Trophoblast cell (in vitro differentiated cells and primary cell): ENCODE measurements around the gene SHROOM3.

Source experiments
- DNase-seq, 2 donors: peaks; one replicate each; pipeline ENCODE4 v3.0.0-alpha.2; 2016
- H2AFZ ChIP-seq: 2 replicates; pipeline ENCODE4 v1.6.1; 2013; ENCODE audit warnings: low read length, moderate library complexity, mild to moderate bottlenecking; ENCODE audit not compliant: insufficient read depth, poor library complexity
- H2AK5ac ChIP-seq: 2 replicates; pipeline ENCODE4 v1.6.1; 2013; ENCODE audit warnings: mild to moderate bottlenecking, low read length
- H2BK120ac ChIP-seq: 2 replicates; pipeline ENCODE4 v1.6.1; 2013; ENCODE audit warnings: low read length, mild to moderate bottlenecking, moderate library complexity; ENCODE audit not compliant: insufficient read depth, poor library complexity
- H2BK12ac ChIP-seq: 2 replicates; pipeline ENCODE4 v1.6.1; 2013; ENCODE audit warnings: mild to moderate bottlenecking, low read length, moderate library complexity
- H2BK5ac ChIP-seq: 2 replicates; pipeline ENCODE4 v1.6.1; 2013; ENCODE audit warnings: low read length, low read depth, moderate library complexity, mild to moderate bottlenecking; ENCODE audit not compliant: poor library complexity
- H3K14ac ChIP-seq: 2 replicates; pipeline ENCODE4 v1.6.1; 2013; ENCODE audit warnings: mild to moderate bottlenecking, low read length
- H3K18ac ChIP-seq: 2 replicates; pipeline ENCODE4 v1.6.1; 2013; ENCODE audit warnings: mild to moderate bottlenecking, low read length
- H3K23ac ChIP-seq: 2 replicates; pipeline ENCODE4 v1.6.1; 2013; ENCODE audit warnings: low read length
- H3K27ac ChIP-seq: 2 replicates; pipeline ENCODE4 v1.5.1; 2013; ENCODE audit warnings: low read depth, mild to moderate bottlenecking, inconsistent platforms, low read length, moderate library complexity
- H3K27me3 ChIP-seq: 2 replicates; pipeline ENCODE4 v1.6.1; 2013; ENCODE audit warnings: inconsistent platforms, mild to moderate bottlenecking, low read length, moderate library complexity; ENCODE audit not compliant: insufficient read depth
- H3K36me3 ChIP-seq, 2 experiments: 1 replicate in 1 of 2; 2 replicates in 1 of 2; pipeline ENCODE4 v1.6.1; 2013; ENCODE audit warnings: low read length in 2 of 2, mild to moderate bottlenecking in 2 of 2, moderate library complexity in 1 of 2; ENCODE audit not compliant: insufficient read depth in 2 of 2, control insufficient read depth in 1 of 2
- H3K4ac ChIP-seq: 2 replicates; pipeline ENCODE4 v1.6.1; 2013; ENCODE audit warnings: low read depth, mild to moderate bottlenecking, low read length, moderate library complexity
- H3K4me1 ChIP-seq, 2 experiments: 1 replicate in 1 of 2; 2 replicates in 1 of 2; pipeline ENCODE4 v1.6.1; 2013; ENCODE audit warnings: low read length in 2 of 2, mild to moderate bottlenecking in 2 of 2, moderate library complexity in 1 of 2; ENCODE audit not compliant: insufficient read depth in 2 of 2, control insufficient read depth in 1 of 2
- H3K4me2 ChIP-seq: 2 replicates; pipeline ENCODE4 v1.6.1; 2013; ENCODE audit warnings: inconsistent platforms, mild to moderate bottlenecking, low read length, moderate library complexity
- H3K4me3 ChIP-seq: 2 replicates; pipeline ENCODE4 v1.5.1; 2013; ENCODE audit warnings: mild to moderate bottlenecking, low read depth, low read length, inconsistent platforms
- H3K79me1 ChIP-seq: one replicate; pipeline ENCODE4 v1.6.1; 2013; ENCODE audit warnings: low read length
- H3K79me2 ChIP-seq: 2 replicates; pipeline ENCODE4 v1.6.1; 2013; ENCODE audit warnings: low read length, mild to moderate bottlenecking; ENCODE audit not compliant: control insufficient read depth, insufficient read depth, poor library complexity
- H3K9ac ChIP-seq: 2 replicates; pipeline ENCODE4 v1.6.1; 2013; ENCODE audit warnings: mild to moderate bottlenecking, low read length
- H3K9me3 ChIP-seq: 2 replicates; pipeline ENCODE4 v1.6.1; 2013; ENCODE audit warnings: low read depth, mild to moderate bottlenecking, control low read depth, inconsistent platforms, low read length; ENCODE audit not compliant: insufficient read depth
- H4K12ac ChIP-seq: 2 replicates; pipeline ENCODE4 v1.6.1; 2013; ENCODE audit warnings: low read depth, mild to moderate bottlenecking, low read length, moderate library complexity
- H4K8ac ChIP-seq: 2 replicates; pipeline ENCODE4 v1.6.1; 2013; ENCODE audit warnings: low read depth, mild to moderate bottlenecking, low read length, moderate library complexity
- H4K91ac ChIP-seq: one replicate; pipeline ENCODE4 v1.6.1; 2013; ENCODE audit warnings: low read depth, mild to moderate bottlenecking, low read length, moderate library complexity
- WGBS: extraction: QIAGEN DNeasy Blood & Tissue Kit; methylation state at CpG from one replicate; pipeline ENCODE4 v1.1.7; 2013; ENCODE audit warnings: missing lambda C conversion rate; ENCODE audit not compliant: insufficient read length, insufficient coverage; ENCODE audit errors: extremely low coverage; 5-methylcytosine and 5-hydroxymethylcytosine counted together

The SHROOM3 gene

GRCh38 chr4:76823495-76823894 lies 388.5 kb downstream of the SHROOM3 start:
- Histone ChIP-seq H4K12ac (no peak overlapping the region), H3K79me2 (no peaks in the 10 kb centered on the region), H4K8ac (no peak overlapping the region), H3K4ac (no peak overlapping the region), H2AK5ac (no peak overlapping the region), H3K79me1 (no peaks in the 10 kb centered on the region), H3K18ac (no peak overlapping the region), H4K91ac (no peak overlapping the region), H3K27me3 (no peaks in the 10 kb centered on the region), H3K4me2 (no peak overlapping the region), H3K27ac (no peak overlapping the region), H3K4me3 (no peak overlapping the region), H2AFZ (no peak overlapping the region), H3K9ac (no peak overlapping the region), H2BK12ac (no peak overlapping the region), H3K9me3 (no peaks in the 10 kb centered on the region), H3K36me3 (no peaks in the 10 kb centered on the region), H3K14ac (no peak overlapping the region), H3K23ac (no peak overlapping the region), H2BK5ac (no peak overlapping the region), H2BK120ac (no peak overlapping the region), H3K4me1 (no peaks in the 10 kb centered on the region)
- WGBS, result no CpG with 5 or more reads among the region's 1 CpG
- no peak for DNase-seq

- H3K27ac ChIP-seq, result peak overlapping the region; percentile 15
- H2AFZ ChIP-seq, result peak overlapping the region; percentile 37
- H3K9me3 ChIP-seq, result no peaks in the 10 kb centered on the region
- no peak overlapping the region for H2AK5ac ChIP-seq
- H3K79me1 ChIP-seq, result peaks cover 9% of the 10 kb centered on the region
- no peaks in the 10 kb centered on the region for H3K79me2 ChIP-seq
- H3K4me2 ChIP-seq, result no peak overlapping the region
- H3K4me1 ChIP-seq, result peaks cover 11 to 12% of the 10 kb centered on the region in 2 experiments
- no peak overlapping the region for H4K91ac ChIP-seq
- no peak overlapping the region for H4K12ac ChIP-seq
- H4K8ac ChIP-seq, result no peak overlapping the region
- no peak overlapping the region for H3K23ac ChIP-seq
- no peak for DNase-seq
- H2BK12ac ChIP-seq, result peak overlapping the region; percentile 37
- no peak overlapping the region for H2BK5ac ChIP-seq
- no peak overlapping the region for H3K9ac ChIP-seq
- no peak overlapping the region for H3K18ac ChIP-seq
- no peak overlapping the region for H3K4ac ChIP-seq
- H3K27me3 ChIP-seq, result no peaks in the 10 kb centered on the region
- H3K4me3 ChIP-seq, result no peak overlapping the region
- WGBS, result no CpG with 5 or more reads among the region's 4 CpGs
- H2BK120ac ChIP-seq, result peak overlapping the region; percentile 26
- no peak overlapping the region for H3K14ac ChIP-seq
- no peaks in the 10 kb centered on the region for H3K36me3 ChIP-seq
These were observed 395.6 kb downstream of the SHROOM3 start for GRCh38 chr4:76830612-76830963.

GRCh38 chr4:76830964-76831703 lies 396.1 kb downstream of the SHROOM3 start:
- peak overlapping the region; percentile 20 for H4K8ac ChIP-seq
- H3K23ac ChIP-seq, result no peak overlapping the region

DNA sequence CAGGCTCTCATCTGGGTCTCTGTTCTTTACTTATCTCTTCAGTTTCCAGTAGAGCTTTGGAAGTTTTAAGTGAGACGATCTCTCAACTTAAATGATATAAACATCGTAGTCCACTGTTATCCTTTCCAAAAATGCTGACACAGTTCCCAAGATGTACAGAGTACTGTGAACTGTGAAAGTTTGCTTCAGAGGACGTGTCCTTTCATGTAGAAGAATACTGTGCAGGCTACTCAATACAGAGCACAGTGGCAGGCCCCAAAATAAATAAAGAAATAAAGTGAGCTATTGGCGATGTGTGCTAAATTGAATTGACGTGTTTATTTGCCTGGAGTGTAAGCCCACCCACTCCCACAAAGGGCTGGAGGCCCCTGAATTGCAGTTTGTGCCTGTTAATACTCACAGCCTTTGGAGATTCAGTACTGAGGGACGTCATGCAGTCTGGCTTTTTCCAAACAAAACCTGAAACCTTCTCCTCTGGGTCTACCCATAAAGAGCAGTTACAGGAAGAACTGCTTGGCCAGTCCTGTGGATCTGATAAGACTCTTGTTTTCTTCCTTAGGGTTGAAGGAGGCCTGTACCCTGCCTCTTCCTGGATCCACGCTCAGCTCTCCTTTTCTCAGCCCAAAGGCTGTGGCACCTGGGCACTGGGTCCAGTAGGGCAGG lies 396.8 kb downstream of the SHROOM3 start:
- Histone ChIP-seq H2BK12ac (peak overlapping the region; percentile 6), H3K9ac (no peak overlapping the region), H2AK5ac (no peak overlapping the region), H4K8ac (peak overlapping the region; percentile 54), H4K12ac (no peak overlapping the region), H3K79me2 (no peaks in the 10 kb centered on the region), H3K23ac (no peak overlapping the region), H3K9me3 (no peaks in the 10 kb centered on the region), H2AFZ (peak overlapping the region; percentile 15), H2BK120ac (peak overlapping the region; percentile 49), H3K4me1 (peaks cover 11 to 12% of the 10 kb centered on the region in 2 experiments), H3K18ac (no peak overlapping the region), H3K4me2 (no peak overlapping the region), H2BK5ac (no peak overlapping the region), H3K4me3 (no peak overlapping the region), H3K79me1 (peaks cover 9% of the 10 kb centered on the region), H3K14ac (no peak overlapping the region), H3K36me3 (no peaks in the 10 kb centered on the region), H3K27ac (no peak overlapping the region), H4K91ac (peak overlapping the region; percentile 45), H3K27me3 (no peaks in the 10 kb centered on the region), H3K4ac (no peak overlapping the region)
- no peak for DNase-seq
- no CpG with 5 or more reads among the region's 7 CpGs for WGBS

More at GRCh38 chr4:76830964-76831703, 396.1 kb downstream of the SHROOM3 start:
- H2BK120ac ChIP-seq, result peak overlapping the region; percentile 9
- no peaks in the 10 kb centered on the region for H3K36me3 ChIP-seq
- H4K91ac ChIP-seq, result peak overlapping the region; percentile 32
- H3K27me3 ChIP-seq, result no peaks in the 10 kb centered on the region
- H3K79me2 ChIP-seq, result no peaks in the 10 kb centered on the region
- peaks cover 11 to 12% of the 10 kb centered on the region in 2 experiments for H3K4me1 ChIP-seq
- no peak overlapping the region for H2BK5ac ChIP-seq
- no peaks in the 10 kb centered on the region for H3K9me3 ChIP-seq
- H3K4ac ChIP-seq, result no peak overlapping the region
- H3K18ac ChIP-seq, result peak overlapping the region; percentile 3
- no peak overlapping the region for H4K12ac ChIP-seq
- H3K9ac ChIP-seq, result no peak overlapping the region
- peak overlapping the region; percentile 61 for H2BK12ac ChIP-seq
- H3K4me2 ChIP-seq, result no peak overlapping the region
- peaks cover 9% of the 10 kb centered on the region for H3K79me1 ChIP-seq
- peak overlapping the region; percentile 3 for H3K14ac ChIP-seq
- no peak overlapping the region for H3K4me3 ChIP-seq
- H3K27ac ChIP-seq, result peak overlapping the region; percentile 29
- no CpG with 5 or more reads among the region's 11 CpGs for WGBS
- H2AK5ac ChIP-seq, result peak overlapping the region; percentile 4
- DNase-seq, result peak in 1 of 2 donors; percentile 46
- no peak overlapping the region for H2AFZ ChIP-seq
